Measurements from ENCODE around the gene CSMD2.
"Not testable (repeated sequence)": the region's sequence is repeated elsewhere in the genome, so short reads cannot be mapped to it uniquely, and the experiment has no call there.

Gene CSMD2

GRCh38 chr1:34113887-34114286 is 51.1 kb downstream of the CSMD2 start:
- H3K36me3 ChIP-seq (ENCODE audit: control insufficient read depth in 1 of 2, insufficient read depth in 2 of 2, low read length in 2 of 2): no peaks in the 10 kb centered on the region
- peaks cover 0 to 7% of the 10 kb centered on the region in 2 donors for H3K9me3 ChIP-seq (ENCODE audit: control insufficient read depth in 1 of 2, low read length in 2 of 2)
- H3K9ac ChIP-seq (ENCODE audit: low read depth in 1 of 2, low read length in 2 of 2): no peak overlapping the region
- H3K4me1 ChIP-seq (ENCODE audit: control insufficient read depth in 1 of 2, insufficient read depth in 2 of 2, low read length in 2 of 2): no peaks in the 10 kb centered on the region
- H3K27me3 ChIP-seq (ENCODE audit: control insufficient read depth in 1 of 2, insufficient read depth in 2 of 2, low read length in 2 of 2): no peaks in the 10 kb centered on the region
- no peak overlapping the region for H3K27ac ChIP-seq (ENCODE audit: low read depth, low read length)
- H3K4me3 ChIP-seq (ENCODE audit: low read depth in 1 of 2, low read length in 2 of 2): no peak overlapping the region

- no peak overlapping the region for H3K27ac ChIP-seq (ENCODE audit: low read depth, low read length)
- H3K4me1 ChIP-seq (ENCODE audit: control insufficient read depth in 1 of 2, insufficient read depth in 2 of 2, low read length in 2 of 2): no peaks in the 10 kb centered on the region
- H3K9me3 ChIP-seq (ENCODE audit: control insufficient read depth in 1 of 2, low read length in 2 of 2): peaks cover 0 to 7% of the 10 kb centered on the region in 2 donors
- H3K27me3 ChIP-seq (ENCODE audit: control insufficient read depth in 1 of 2, insufficient read depth in 2 of 2, low read length in 2 of 2): no peaks in the 10 kb centered on the region
- no peaks in the 10 kb centered on the region for H3K36me3 ChIP-seq (ENCODE audit: control insufficient read depth in 1 of 2, insufficient read depth in 2 of 2, low read length in 2 of 2)
- H3K4me3 ChIP-seq (ENCODE audit: low read depth in 1 of 2, low read length in 2 of 2): no peak overlapping the region
- no peak overlapping the region for H3K9ac ChIP-seq (ENCODE audit: low read depth in 1 of 2, low read length in 2 of 2)
Measured at GRCh38 chr1:34113362-34113761, 51.7 kb downstream of the CSMD2 start.

- Histone ChIP-seq H3K4me1 (ENCODE audit: control insufficient read depth in 1 of 2, insufficient read depth in 2 of 2, low read length in 2 of 2) (no peaks in the 10 kb centered on the region), H3K9ac (ENCODE audit: low read depth in 1 of 2, low read length in 2 of 2) (no peak overlapping the region), H3K4me3 (ENCODE audit: low read depth in 1 of 2, low read length in 2 of 2) (no peak overlapping the region), H3K27me3 (ENCODE audit: control insufficient read depth in 1 of 2, insufficient read depth in 2 of 2, low read length in 2 of 2) (peaks cover 0 to 3% of the 10 kb centered on the region in 2 donors), H3K27ac (ENCODE audit: low read depth, low read length) (no peak overlapping the region), H3K9me3 (ENCODE audit: control insufficient read depth in 1 of 2, low read length in 2 of 2) (no peaks in the 10 kb centered on the region), H3K36me3 (ENCODE audit: control insufficient read depth in 1 of 2, insufficient read depth in 2 of 2, low read length in 2 of 2) (no peaks in the 10 kb centered on the region)
Measured at GRCh38 chr1:34108711-34109110, 56.3 kb downstream of the CSMD2 start.

- Histone ChIP-seq H3K9ac (ENCODE audit: low read depth in 1 of 2, low read length in 2 of 2) (no peak overlapping the region), H3K27ac (ENCODE audit: low read depth, low read length) (no peak overlapping the region), H3K27me3 (ENCODE audit: control insufficient read depth in 1 of 2, insufficient read depth in 2 of 2, low read length in 2 of 2) (peaks cover 0 to 3% of the 10 kb centered on the region in 2 donors), H3K9me3 (ENCODE audit: control insufficient read depth in 1 of 2, low read length in 2 of 2) (no peaks in the 10 kb centered on the region), H3K4me3 (ENCODE audit: low read depth in 1 of 2, low read length in 2 of 2) (no peak overlapping the region), H3K4me1 (ENCODE audit: control insufficient read depth in 1 of 2, insufficient read depth in 2 of 2, low read length in 2 of 2) (no peaks in the 10 kb centered on the region), H3K36me3 (ENCODE audit: control insufficient read depth in 1 of 2, insufficient read depth in 2 of 2, low read length in 2 of 2) (no peaks in the 10 kb centered on the region)
Measured at GRCh38 chr1:34108269-34108668, 56.8 kb downstream of the CSMD2 start.

GRCh38 chr1:34101151-34101550 is 63.9 kb downstream of the CSMD2 start:
- peaks cover 0 to 3% of the 10 kb centered on the region in 2 donors for H3K27me3 ChIP-seq (ENCODE audit: control insufficient read depth in 1 of 2, insufficient read depth in 2 of 2, low read length in 2 of 2)
- H3K27ac ChIP-seq (ENCODE audit: low read depth, low read length): no peak overlapping the region
- H3K4me1 ChIP-seq (ENCODE audit: control insufficient read depth in 1 of 2, insufficient read depth in 2 of 2, low read length in 2 of 2): no peaks in the 10 kb centered on the region
- H3K36me3 ChIP-seq (ENCODE audit: control insufficient read depth in 1 of 2, insufficient read depth in 2 of 2, low read length in 2 of 2): no peaks in the 10 kb centered on the region
- H3K9me3 ChIP-seq (ENCODE audit: control insufficient read depth in 1 of 2, low read length in 2 of 2): no peaks in the 10 kb centered on the region
- no peak overlapping the region for H3K4me3 ChIP-seq (ENCODE audit: low read depth in 1 of 2, low read length in 2 of 2)
- H3K9ac ChIP-seq (ENCODE audit: low read depth in 1 of 2, low read length in 2 of 2): no peak overlapping the region

- H3K27ac ChIP-seq (ENCODE audit: low read depth, low read length): no peak overlapping the region
- H3K9me3 ChIP-seq (ENCODE audit: control insufficient read depth in 1 of 2, low read length in 2 of 2): no peaks in the 10 kb centered on the region
- H3K4me3 ChIP-seq (ENCODE audit: low read depth in 1 of 2, low read length in 2 of 2): no peak overlapping the region
- H3K27me3 ChIP-seq (ENCODE audit: control insufficient read depth in 1 of 2, insufficient read depth in 2 of 2, low read length in 2 of 2): peaks cover 0 to 3% of the 10 kb centered on the region in 2 donors
- no peaks in the 10 kb centered on the region for H3K36me3 ChIP-seq (ENCODE audit: control insufficient read depth in 1 of 2, insufficient read depth in 2 of 2, low read length in 2 of 2)
- H3K4me1 ChIP-seq (ENCODE audit: control insufficient read depth in 1 of 2, insufficient read depth in 2 of 2, low read length in 2 of 2): no peaks in the 10 kb centered on the region
- H3K9ac ChIP-seq (ENCODE audit: low read depth in 1 of 2, low read length in 2 of 2): no peak overlapping the region
Measured at GRCh38 chr1:34100332-34100731, 64.7 kb downstream of the CSMD2 start.

- not testable (repeated sequence) for H3K4me3 ChIP-seq (ENCODE audit: low read depth in 1 of 2, low read length in 2 of 2); H3K9ac ChIP-seq (ENCODE audit: low read depth in 1 of 2, low read length in 2 of 2); H3K27me3 ChIP-seq (ENCODE audit: control insufficient read depth in 1 of 2, insufficient read depth in 2 of 2, low read length in 2 of 2); H3K36me3 ChIP-seq (ENCODE audit: control insufficient read depth in 1 of 2, insufficient read depth in 2 of 2, low read length in 2 of 2); H3K27ac ChIP-seq (ENCODE audit: low read depth, low read length); H3K4me1 ChIP-seq (ENCODE audit: control insufficient read depth in 1 of 2, insufficient read depth in 2 of 2, low read length in 2 of 2); H3K9me3 ChIP-seq (ENCODE audit: control insufficient read depth in 1 of 2, low read length in 2 of 2)
Measured at GRCh38 chr1:34092399-34092798, 72.6 kb downstream of the CSMD2 start.

- no peaks in the 10 kb centered on the region for H3K4me1 ChIP-seq (ENCODE audit: control insufficient read depth in 1 of 2, insufficient read depth in 2 of 2, low read length in 2 of 2)
- H3K27me3 ChIP-seq (ENCODE audit: control insufficient read depth in 1 of 2, insufficient read depth in 2 of 2, low read length in 2 of 2): peaks cover 0 to 6% of the 10 kb centered on the region in 2 donors
- no peaks in the 10 kb centered on the region for H3K9me3 ChIP-seq (ENCODE audit: control insufficient read depth in 1 of 2, low read length in 2 of 2)
- no peaks in the 10 kb centered on the region for H3K36me3 ChIP-seq (ENCODE audit: control insufficient read depth in 1 of 2, insufficient read depth in 2 of 2, low read length in 2 of 2)
- H3K27ac ChIP-seq (ENCODE audit: low read depth, low read length): no peak overlapping the region
- H3K9ac ChIP-seq (ENCODE audit: low read depth in 1 of 2, low read length in 2 of 2): no peak overlapping the region
- H3K4me3 ChIP-seq (ENCODE audit: low read depth in 1 of 2, low read length in 2 of 2): no peak overlapping the region
Measured at GRCh38 chr1:34089731-34090130, 75.3 kb downstream of the CSMD2 start.

- no peaks in the 10 kb centered on the region for H3K36me3 ChIP-seq (ENCODE audit: control insufficient read depth in 1 of 2, insufficient read depth in 2 of 2, low read length in 2 of 2)
- no peaks in the 10 kb centered on the region for H3K4me1 ChIP-seq (ENCODE audit: control insufficient read depth in 1 of 2, insufficient read depth in 2 of 2, low read length in 2 of 2)
- peaks cover 0 to 6% of the 10 kb centered on the region in 2 donors for H3K27me3 ChIP-seq (ENCODE audit: control insufficient read depth in 1 of 2, insufficient read depth in 2 of 2, low read length in 2 of 2)
- H3K4me3 ChIP-seq (ENCODE audit: low read depth in 1 of 2, low read length in 2 of 2): no peak overlapping the region
- no peak overlapping the region for H3K9ac ChIP-seq (ENCODE audit: low read depth in 1 of 2, low read length in 2 of 2)
- H3K9me3 ChIP-seq (ENCODE audit: control insufficient read depth in 1 of 2, low read length in 2 of 2): no peaks in the 10 kb centered on the region
- H3K27ac ChIP-seq (ENCODE audit: low read depth, low read length): no peak overlapping the region
Measured at GRCh38 chr1:34087986-34088385, 77.0 kb downstream of the CSMD2 start.

GRCh38 chr1:34086561-34086960 is 78.5 kb downstream of the CSMD2 start:
- H3K27me3 ChIP-seq (ENCODE audit: control insufficient read depth in 1 of 2, insufficient read depth in 2 of 2, low read length in 2 of 2): peaks cover 0 to 6% of the 10 kb centered on the region in 2 donors
- no peak overlapping the region for H3K27ac ChIP-seq (ENCODE audit: low read depth, low read length)

GRCh38 chr1:34083974-34084373 is 81.1 kb downstream of the CSMD2 start:
- H3K36me3 ChIP-seq (ENCODE audit: control insufficient read depth in 1 of 2, insufficient read depth in 2 of 2, low read length in 2 of 2): no peaks in the 10 kb centered on the region
- H3K27me3 ChIP-seq (ENCODE audit: control insufficient read depth in 1 of 2, insufficient read depth in 2 of 2, low read length in 2 of 2): no peaks in the 10 kb centered on the region

More at GRCh38 chr1:34086561-34086960, 78.5 kb downstream of the CSMD2 start:
- no peaks in the 10 kb centered on the region for H3K36me3 ChIP-seq (ENCODE audit: control insufficient read depth in 1 of 2, insufficient read depth in 2 of 2, low read length in 2 of 2)
- no peaks in the 10 kb centered on the region for H3K4me1 ChIP-seq (ENCODE audit: control insufficient read depth in 1 of 2, insufficient read depth in 2 of 2, low read length in 2 of 2)
- H3K9ac ChIP-seq (ENCODE audit: low read depth in 1 of 2, low read length in 2 of 2): no peak overlapping the region
- no peaks in the 10 kb centered on the region for H3K9me3 ChIP-seq (ENCODE audit: control insufficient read depth in 1 of 2, low read length in 2 of 2)
- H3K4me3 ChIP-seq (ENCODE audit: low read depth in 1 of 2, low read length in 2 of 2): no peak overlapping the region

More at GRCh38 chr1:34083974-34084373, 81.1 kb downstream of the CSMD2 start:
- Histone ChIP-seq H3K27ac (ENCODE audit: low read depth, low read length) (no peak overlapping the region), H3K9me3 (ENCODE audit: control insufficient read depth in 1 of 2, low read length in 2 of 2) (no peaks in the 10 kb centered on the region), H3K4me1 (ENCODE audit: control insufficient read depth in 1 of 2, insufficient read depth in 2 of 2, low read length in 2 of 2) (no peaks in the 10 kb centered on the region), H3K9ac (ENCODE audit: low read depth in 1 of 2, low read length in 2 of 2) (no peak overlapping the region), H3K4me3 (ENCODE audit: low read depth in 1 of 2, low read length in 2 of 2) (no peak overlapping the region)

Data from duodenal mucosa (tissue), 2 donors.